Left lung (tissue), 10 donors: ENCODE measurements around the gene ACSL3. TPM values are rescaled to one million over a fixed set of nuclear protein-coding genes. Genes with fewer than 3 reads are reported as not detected.

ENCODE experiments used
- ATAC-seq: fragments of 200-7000 bp; cut with Tn5 transposase; one replicate; pipeline ENCODE4 v1.9.1; 2020; ENCODE audit warnings: moderate library complexity
- DNase-seq, 4 donors: peaks; one replicate each; pipeline ENCODE4 v3.0.0-alpha.2; 2013 to 2020
- H3K27ac ChIP-seq, 2 donors: fragments of 200-600 bp; sonication (generic) in 1 of 2; one replicate each; pipeline versions ENCODE4 v1.5.0 to v1.8.0; 2020 to 2021
- H3K27me3 ChIP-seq, 2 donors: fragments of 200-600 bp; sonication (generic) in 1 of 2; one replicate each; pipeline versions ENCODE4 v1.5.0 to v1.8.0; 2020 to 2021
- H3K36me3 ChIP-seq, 2 donors: fragments of 200-600 bp; sonication (generic) in 1 of 2; one replicate each; pipeline versions ENCODE4 v1.5.0 to v1.8.0; 2020 to 2021
- H3K4me1 ChIP-seq, 2 donors: fragments of 200-600 bp; one replicate each; pipeline ENCODE4 v1.8.0; 2021
- H3K4me3 ChIP-seq, 2 donors: fragments of 200-600 bp; sonication (generic) in 1 of 2; one replicate each; pipeline versions ENCODE4 v1.5.0 to v1.8.0; 2020 to 2021; ENCODE audit warnings: mild to moderate bottlenecking in 1 of 2
- H3K9me3 ChIP-seq, 2 donors: fragments of 200-600 bp; sonication (generic) in 1 of 2; one replicate each; pipeline versions ENCODE4 v1.5.0 to v1.8.0; 2020 to 2021
- CTCF ChIP-seq, 2 donors: fragments of 200-600 bp; sonication (generic) in 1 of 2; IDR thresholded peaks; one replicate each; pipeline versions ENCODE4 v1.5.0 to v1.8.0; 2021; ENCODE audit warnings: antibody characterized with exemption in 2 of 2
- intact Hi-C, 2 donors: fragments of 100-400 bp; cut with DNase I; formaldehyde crosslinking; loops; one replicate each; pipeline versions ENCODE4 v1.11.2 to v1.14.2; 2022
- polyA plus RNA-seq, 6 donors: library from polyadenylated mRNA; unstranded; fragments of 120-200 nt; gene quantifications; one replicate each; pipeline ENCODE4 v1.2.1, GENCODE V29; 2013; ENCODE audit not compliant: insufficient read length in 6 of 6
- total RNA-seq, 2 donors: library from RNA; stranded (reverse); fragmentation: NEBNext Ultra II Directional; extraction: Animal tissue kit (Norgen Biotek cat#: 25700); gene quantifications; one replicate each; pipeline ENCODE4 v1.2.1, GENCODE V29; 2021
- donor health status: DM: no; HTN: yes; CAD: no.
- donor health status: DM: no; HTN: no; CAD: no.

ACSL3 gene
- total and polyA plus RNA-seq, 8 donors = 55.1 to 102 (median 61.0) TPM

DNA sequence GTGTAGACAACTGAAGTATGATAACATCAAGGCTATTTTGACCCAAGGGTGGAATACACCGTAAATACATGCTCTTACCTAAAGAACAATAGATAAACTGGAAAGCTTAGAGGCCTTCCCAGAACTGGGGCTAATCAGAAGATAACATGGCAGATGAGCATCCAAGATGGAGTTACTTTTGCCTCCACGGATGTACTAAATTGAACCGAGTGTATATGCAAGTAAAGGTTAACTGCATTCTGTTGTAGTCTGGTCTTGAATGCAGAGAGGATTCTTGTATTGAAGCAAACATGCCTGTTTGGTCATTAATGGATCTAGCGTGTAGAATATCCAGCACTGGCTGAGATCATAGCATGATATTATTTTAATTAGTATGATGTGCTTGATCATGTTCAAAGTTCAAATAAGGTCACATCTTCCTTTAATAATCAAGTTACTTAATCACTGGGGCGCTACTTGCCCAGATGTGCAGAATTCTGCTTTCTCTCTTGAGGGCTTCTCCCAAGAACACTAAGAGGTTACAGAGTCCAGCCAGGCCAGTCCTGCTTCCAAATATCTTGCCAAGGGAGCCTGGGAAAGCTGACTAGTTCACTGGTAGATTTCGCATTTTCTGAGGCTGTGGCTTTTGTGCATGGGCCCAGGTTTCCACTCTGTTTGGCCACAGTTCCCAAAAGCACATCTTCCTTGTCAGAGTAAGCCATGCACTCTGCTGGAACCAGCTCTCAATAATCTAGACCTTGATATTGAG, 37.5 kb upstream of the ACSL3 start:
- Histone ChIP-seq H3K27me3 (no peaks in the 10 kb centered on the region), H3K9me3 (no peaks in the 10 kb centered on the region), H3K36me3 (no peaks in the 10 kb centered on the region), H3K4me1 (no peaks in the 10 kb centered on the region), H3K4me3 (no peak overlapping the region), H3K27ac (no peak overlapping the region)
- ATAC-seq = no peak
- no peak for DNase-seq
- intact Hi-C loops = no loop called here
- TF ChIP-seq CTCF (IDR thresholded peaks at IDR 0.05) = no peak

DNA sequence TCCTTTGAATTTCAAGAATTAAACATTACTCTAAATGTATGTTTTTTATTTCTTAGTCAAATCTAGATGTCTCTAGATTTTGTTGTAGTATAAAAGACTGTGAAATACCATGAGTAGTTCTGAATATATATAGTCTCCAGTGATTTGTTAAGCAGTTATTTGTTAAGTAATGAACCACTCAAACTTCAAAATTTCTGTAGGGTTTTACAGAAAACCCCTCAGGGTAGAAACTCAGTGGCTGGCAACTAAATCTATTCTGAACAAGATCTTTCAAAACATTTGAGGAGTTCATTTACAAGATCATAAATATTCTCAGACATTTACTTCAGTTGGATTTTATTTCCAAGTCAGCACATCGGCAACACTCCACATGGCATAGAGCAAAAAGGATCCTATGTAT, 35.8 kb upstream of the ACSL3 start:
- Histone ChIP-seq H3K36me3 (no peaks in the 10 kb centered on the region), H3K27ac (no peak overlapping the region), H3K27me3 (no peaks in the 10 kb centered on the region), H3K9me3 (no peaks in the 10 kb centered on the region), H3K4me1 (no peaks in the 10 kb centered on the region), H3K4me3 (no peak overlapping the region)
- TF ChIP-seq CTCF (IDR thresholded peaks at IDR 0.05) = no peak
- ATAC-seq (no peak), DNase-seq (no peak)
- intact Hi-C loops = no loop called here

- no peaks in the 10 kb centered on the region for H3K4me1 ChIP-seq
- no peak overlapping the region for H3K27ac ChIP-seq
- H3K4me3 ChIP-seq = no peak overlapping the region
- no peak for TF ChIP-seq CTCF (IDR thresholded peaks at IDR 0.05)
- H3K27me3 ChIP-seq = no peaks in the 10 kb centered on the region
- ATAC-seq = no peak
- DNase-seq = no peak
- H3K9me3 ChIP-seq = no peaks in the 10 kb centered on the region
- no peaks in the 10 kb centered on the region for H3K36me3 ChIP-seq
- intact Hi-C loops = no loop called here
Observed at GRCh38 chr2:222827417-222827816, 33.4 kb upstream of the ACSL3 start.

DNA sequence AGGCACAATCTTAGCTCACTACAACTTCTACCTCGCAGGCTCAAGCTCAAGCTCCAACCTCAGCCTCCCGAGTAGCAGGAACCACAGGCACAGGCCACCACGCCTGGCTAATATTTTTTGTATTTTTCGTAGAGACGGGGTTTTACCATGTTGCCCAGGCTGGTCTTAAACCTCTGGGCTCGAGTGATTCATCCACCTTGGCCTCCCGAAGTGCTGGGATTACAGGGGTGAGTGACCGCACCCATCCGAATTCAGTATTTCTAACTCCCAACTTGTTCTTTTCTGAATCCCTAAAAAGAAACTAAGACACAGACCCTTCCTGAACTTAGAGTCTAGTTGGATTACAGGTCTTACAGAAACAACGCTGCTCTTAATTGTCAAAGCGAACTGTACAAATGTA, 32.3 kb upstream of the ACSL3 start:
- Histone ChIP-seq H3K27ac (no peak overlapping the region), H3K9me3 (no peaks in the 10 kb centered on the region), H3K4me3 (no peak overlapping the region), H3K4me1 (no peaks in the 10 kb centered on the region), H3K36me3 (no peaks in the 10 kb centered on the region), H3K27me3 (no peaks in the 10 kb centered on the region)
- intact Hi-C loops = no loop called here
- TF ChIP-seq CTCF (IDR thresholded peaks at IDR 0.05) = no peak
- no peak for DNase-seq
- no peak for ATAC-seq

GRCh38 chr2:222830164-222830563, 30.7 kb upstream of the ACSL3 start:
- no peak for DNase-seq
- intact Hi-C loops = no loop called here
- no peaks in the 10 kb centered on the region for H3K4me1 ChIP-seq
- no peaks in the 10 kb centered on the region for H3K36me3 ChIP-seq
- no peak overlapping the region for H3K27ac ChIP-seq
- TF ChIP-seq CTCF (IDR thresholded peaks at IDR 0.05) = no peak
- H3K27me3 ChIP-seq = no peaks in the 10 kb centered on the region
- H3K4me3 ChIP-seq = no peak overlapping the region
- no peaks in the 10 kb centered on the region for H3K9me3 ChIP-seq
- ATAC-seq = no peak
